ENCODE results near the gene LRRC37A3.
"Not testable (repeated sequence)": the region's sequence is repeated elsewhere in the genome, so short reads cannot be mapped to it uniquely, and the experiment has no call there.

LRRC37A3 gene

DNA sequence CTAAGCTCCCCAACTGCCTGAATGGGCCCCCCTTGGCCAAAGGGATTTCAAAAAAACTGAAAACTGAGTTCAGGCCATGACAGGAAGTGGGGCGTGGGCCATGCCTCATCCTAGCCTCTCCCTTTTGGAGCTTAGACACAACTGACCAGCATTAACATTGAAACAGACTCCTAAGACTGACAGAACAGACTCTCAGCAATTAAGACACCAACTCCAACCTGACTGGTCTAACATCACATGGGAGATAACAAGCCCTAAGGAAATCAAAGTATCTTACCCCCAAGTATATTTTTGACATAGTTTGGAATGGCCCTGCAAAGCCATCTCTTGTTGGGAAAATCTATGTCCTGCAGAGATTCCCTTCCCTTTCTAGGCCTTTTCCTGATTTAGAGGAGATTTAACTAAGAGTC, 88.6 kb downstream of the LRRC37A3 start:
- not testable (repeated sequence) for DNase-seq

DNA sequence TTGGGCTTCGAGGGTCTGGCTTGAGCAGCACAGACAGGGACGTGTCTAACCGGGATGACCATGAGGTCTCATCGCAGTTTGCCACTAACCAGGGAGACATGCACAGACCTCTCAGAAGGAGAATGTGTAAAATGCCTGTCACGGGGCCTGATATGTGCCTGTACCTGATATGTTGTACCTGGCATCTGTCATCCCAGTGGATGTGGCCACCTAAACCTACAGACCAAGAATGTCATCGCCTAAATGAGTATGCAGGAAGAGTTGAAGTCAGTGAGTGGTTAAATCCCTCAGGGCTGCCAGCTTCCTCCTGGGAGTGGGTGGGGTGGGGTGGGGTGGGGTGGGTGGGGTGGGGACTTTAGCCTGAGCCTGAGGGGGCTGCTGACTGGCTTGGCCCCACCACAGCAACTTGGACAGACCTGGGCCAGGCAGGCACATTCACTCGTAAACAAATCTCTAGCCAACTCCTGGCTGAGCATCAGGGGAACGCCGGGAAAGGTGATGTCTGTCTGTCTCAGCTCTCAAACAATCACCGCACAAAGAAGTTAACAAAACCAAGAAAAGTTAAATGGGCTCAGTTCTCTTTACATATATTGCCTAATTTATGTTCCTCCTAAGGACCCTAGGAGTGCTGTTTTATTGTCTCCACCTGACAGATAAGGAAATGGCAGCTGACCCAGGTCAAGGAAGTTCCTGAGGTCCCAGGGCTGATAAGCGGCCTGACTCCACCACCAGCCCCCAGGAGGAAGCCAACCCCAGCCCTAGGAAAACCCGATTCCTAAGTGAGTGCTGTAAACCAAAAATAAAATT, 89.3 kb downstream of the LRRC37A3 start:
- not testable (repeated sequence) for DNase-seq

DNA sequence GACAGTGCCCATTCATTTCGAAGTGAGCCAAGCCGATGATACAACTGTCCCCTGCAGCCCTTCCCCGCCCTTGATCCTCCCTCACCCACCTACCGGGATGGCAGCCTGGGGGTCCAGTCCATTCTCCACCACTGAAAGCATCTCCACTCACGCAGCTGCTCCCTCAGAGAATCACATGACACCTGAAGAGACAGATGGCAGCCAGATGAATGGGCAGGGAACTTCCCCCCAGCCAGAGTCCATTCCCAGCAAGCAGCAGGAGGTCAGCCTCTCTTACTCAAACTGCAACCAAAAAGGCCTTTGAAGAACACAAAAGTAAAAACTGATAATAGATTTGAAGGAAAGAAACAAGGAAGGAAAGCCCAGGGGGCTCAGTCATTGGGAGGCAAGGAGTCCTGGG, 90.2 kb downstream of the LRRC37A3 start:
- not testable (repeated sequence) for DNase-seq

DNA sequence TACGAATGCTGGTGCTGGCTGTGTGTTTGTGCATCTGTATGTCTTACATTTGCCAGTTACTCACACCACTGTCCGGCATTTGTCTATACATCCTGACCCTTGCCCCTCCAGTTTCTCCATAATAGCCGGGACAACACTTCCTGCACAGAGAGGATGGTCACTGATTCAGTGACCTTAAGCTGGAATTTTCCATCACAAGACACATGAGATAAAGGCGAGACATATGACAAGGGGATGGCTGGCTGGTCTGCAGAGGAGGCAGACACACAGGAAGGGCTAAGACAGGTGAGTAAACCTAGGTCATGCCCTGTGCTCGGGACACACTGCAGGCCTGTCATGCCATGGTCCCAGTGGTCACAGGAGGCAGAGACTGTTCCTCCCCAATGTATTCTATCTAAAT, 100.4 kb downstream of the LRRC37A3 start:
- not testable (repeated sequence) for DNase-seq

DNA sequence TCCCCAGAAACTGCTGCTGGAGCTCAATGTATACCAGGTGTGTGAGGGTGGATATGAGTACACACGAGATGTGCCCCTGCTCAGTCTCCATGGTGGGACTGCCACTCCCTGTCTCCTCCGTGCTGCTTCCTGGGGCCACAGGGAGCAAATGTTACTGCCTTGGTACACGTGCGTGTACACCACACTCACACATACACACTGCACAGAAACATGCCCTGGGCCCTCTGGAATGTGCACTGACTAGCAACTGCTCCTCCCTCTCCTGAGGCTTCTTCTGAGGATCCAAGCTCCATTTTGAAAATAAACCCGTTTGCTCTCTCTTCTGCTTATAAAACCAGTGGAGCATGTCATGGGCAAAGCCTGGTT, 103.5 kb downstream of the LRRC37A3 start:
- not testable (repeated sequence) for DNase-seq

DNA sequence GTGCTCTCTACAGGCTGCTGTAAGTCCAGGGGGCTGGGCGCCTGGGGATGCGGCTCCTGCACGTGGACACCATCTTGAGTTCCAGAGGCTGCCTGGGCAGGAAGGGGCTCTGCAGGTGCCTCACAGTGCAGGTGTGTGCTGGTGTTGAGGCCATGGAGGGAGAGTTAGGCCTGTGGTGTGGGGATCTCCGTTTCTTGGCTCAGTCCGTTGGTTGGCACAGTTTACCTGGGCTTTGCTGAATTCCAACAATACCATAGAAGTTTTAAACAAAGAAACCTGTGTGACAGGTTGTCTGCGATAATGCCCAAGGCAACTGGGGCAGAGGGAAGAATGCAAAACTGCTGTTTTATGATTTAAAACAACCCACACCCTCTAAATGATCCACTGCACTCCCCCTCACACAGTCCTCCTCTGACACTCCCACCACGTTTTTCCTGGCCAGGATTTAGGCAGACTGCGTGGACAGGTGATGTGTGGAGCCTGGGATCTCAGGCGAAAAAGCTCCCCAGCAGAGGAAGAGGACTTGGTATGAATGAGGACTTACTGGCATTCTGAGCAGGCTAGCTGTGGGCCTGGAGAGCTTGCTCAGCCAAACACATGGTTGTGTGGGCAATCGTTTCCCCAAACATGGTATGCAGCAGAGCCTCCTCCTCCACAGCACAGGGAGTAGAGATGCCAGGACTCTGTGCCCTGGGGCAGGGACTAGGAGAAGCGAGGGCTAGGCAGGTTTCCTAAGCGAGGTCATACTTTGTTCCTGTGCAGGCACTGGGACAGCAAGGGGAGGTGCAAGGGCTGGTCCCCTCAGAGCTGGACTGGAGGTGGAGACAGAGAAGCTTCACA, 104.1 kb downstream of the LRRC37A3 start:
- peak in 1 of 4 experiments; percentile 4 for DNase-seq

DNA sequence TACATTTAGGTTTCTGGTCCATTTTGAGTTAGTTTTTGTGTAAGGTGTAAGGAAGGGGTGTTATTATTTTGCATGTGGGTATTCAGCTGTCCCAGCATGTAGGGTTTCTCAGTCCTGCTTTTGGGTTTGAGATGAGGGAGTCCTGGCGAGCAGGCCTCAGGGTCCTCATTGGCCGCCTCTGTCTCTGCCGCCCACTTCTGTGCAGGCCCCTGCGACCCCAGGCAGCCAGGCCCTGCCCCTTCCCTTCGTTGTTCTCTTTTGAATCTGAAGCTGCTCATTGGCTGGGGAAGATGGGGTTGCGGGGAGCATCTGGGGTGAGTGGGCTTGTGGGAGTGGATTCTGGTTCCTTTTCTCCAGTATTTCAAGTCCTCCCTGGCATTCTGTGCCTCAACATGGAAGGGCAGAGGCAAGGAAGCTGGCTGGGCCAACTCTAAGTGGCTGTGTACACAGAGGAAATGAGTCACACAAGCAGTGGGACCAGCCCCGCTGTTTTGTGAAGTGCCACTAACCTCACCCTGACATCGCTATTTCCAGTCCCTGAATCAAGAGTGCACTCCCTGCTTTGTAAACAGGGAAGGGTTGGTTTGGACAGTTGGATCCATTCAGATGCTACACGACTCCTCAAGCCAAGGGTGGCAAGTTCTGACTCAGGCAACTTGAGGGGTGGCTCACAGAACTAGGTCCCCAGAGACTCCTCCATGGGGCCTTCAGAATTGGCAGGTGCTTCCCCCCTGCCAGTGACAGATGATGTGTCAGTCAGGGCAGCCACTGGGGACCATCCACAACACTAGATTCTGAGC, 110.9 kb downstream of the LRRC37A3 start:
- peak; percentile 86 to 93 (median 88) for DNase-seq
